Measurements from ENCODE around the gene DNAH1.

GRCh38 chr3:52393959-52394670, 78.0 kb downstream of the DNAH1 start:
- TF ChIP-seq, protein P1, sequence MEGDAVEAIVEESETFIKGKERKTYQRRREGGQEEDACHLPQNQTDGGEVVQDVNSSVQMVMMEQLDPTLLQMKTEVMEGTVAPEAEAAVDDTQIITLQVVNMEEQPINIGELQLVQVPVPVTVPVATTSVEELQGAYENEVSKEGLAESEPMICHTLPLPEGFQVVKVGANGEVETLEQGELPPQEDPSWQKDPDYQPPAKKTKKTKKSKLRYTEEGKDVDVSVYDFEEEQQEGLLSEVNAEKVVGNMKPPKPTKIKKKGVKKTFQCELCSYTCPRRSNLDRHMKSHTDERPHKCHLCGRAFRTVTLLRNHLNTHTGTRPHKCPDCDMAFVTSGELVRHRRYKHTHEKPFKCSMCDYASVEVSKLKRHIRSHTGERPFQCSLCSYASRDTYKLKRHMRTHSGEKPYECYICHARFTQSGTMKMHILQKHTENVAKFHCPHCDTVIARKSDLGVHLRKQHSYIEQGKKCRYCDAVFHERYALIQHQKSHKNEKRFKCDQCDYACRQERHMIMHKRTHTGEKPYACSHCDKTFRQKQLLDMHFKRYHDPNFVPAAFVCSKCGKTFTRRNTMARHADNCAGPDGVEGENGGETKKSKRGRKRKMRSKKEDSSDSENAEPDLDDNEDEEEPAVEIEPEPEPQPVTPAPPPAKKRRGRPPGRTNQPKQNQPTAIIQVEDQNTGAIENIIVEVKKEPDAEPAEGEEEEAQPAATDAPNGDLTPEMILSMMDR (conservative IDR thresholded peaks at IDR 0.05; ENCODE audit: low read length): no peak
- no peak for TF ChIP-seq EZH2phosphoT487 (IDR thresholded peaks at IDR 0.05; ENCODE audit: borderline replicate concordance, low read depth, low read length)
